Bronchus fibroblast of lung (primary cell): ENCODE measurements around the gene CTAG1A. TPM values are rescaled to one million over a fixed set of nuclear protein-coding genes. Genes with fewer than 3 reads are reported as not detected.

Source experiments
- total RNA-seq: library from RNA; depleted of rRNA; stranded (reverse); fragments of >200 nt; gene quantifications from 2 replicates; pipeline ENCODE4 v1.2.3, GENCODE V29; 2015

CTAG1A gene
- not detected in 2 replicates for total RNA-seq

GRCh38 chrX:154584585-154585183, at the start of gene CTAG1A:
Gene CTAG1A (plus strand): TSS chrX:154585133. CDS start chrX:154585207, 74 bp downstream.

GRCh38 chrX:154546354-154547244, 38.3 kb upstream of the CTAG1A start, which contains the start of gene G6PD:
Gene G6PD (minus strand): TSS chrX:154546846. CDS start chrX:154546155, 691 bp downstream.

DNA sequence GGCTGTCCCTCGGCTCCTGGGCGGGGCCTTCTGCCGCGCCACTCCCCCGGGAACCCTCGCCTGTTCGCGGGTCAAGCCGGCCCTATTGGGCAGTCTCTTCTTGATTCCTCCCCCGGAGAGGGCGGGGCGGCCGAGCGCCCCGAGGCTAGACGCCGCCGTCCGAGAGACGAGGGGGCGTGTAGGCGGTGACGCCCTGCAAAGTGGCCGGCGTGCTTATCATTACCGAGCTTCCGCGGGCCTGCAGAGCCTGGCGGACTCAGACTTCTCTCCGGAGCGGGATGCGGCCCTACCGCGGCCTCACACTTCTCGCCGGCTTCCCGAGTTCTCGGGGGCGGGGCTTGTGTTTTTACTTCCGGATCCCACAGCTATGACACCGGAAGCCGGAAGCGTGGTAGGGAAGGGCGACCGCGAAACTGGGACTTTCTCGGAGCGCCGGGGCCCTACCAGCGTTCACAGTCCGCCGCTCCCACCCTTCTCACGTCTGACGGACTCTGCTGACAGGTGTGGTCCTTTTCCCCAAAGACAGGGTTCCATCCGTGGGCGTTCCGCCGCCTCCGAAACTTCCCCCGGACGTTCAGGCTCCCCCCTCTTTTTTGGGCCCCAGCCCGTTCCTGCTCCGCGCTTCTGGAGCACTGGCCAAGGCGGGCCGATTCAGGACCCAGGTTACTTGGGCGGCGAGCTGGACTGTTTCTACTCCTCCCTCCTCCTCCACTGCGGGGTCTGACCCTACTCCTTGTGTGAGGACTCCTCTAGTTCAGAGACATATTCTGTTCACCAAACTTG, 37.5 kb upstream of the CTAG1A start, which contains the start of gene IKBKG:
Gene IKBKG, plus strand, starts transcription at position 376 of the 783 bp plus-strand sequence. CDS start 4,383 bp downstream, outside the sequence.

GRCh38 chrX:154619182-154619581, 34.2 kb downstream of the CTAG1A start, which contains the start of gene CTAG1B:
Gene CTAG1B (minus strand): TSS chrX:154619282. CDS start chrX:154619218, 64 bp downstream.

Other genes starting within 250 kb of the CTAG1A start
- gene FLNA, start 210.5 kb upstream of the CTAG1A start, total RNA-seq: 1,491 and 1,595 TPM in 2 replicates
- 67.2 and 76.8 TPM in 2 replicates for gene EMD, start 205.8 kb upstream of the CTAG1A start, total RNA-seq
- 6,084 and 6,687 TPM in 2 replicates for gene RPL10, start 186.8 kb upstream of the CTAG1A start, total RNA-seq
- 36.7 and 41.4 TPM in 2 replicates for gene DNASE1L1, start 175.9 kb upstream of the CTAG1A start, total RNA-seq
- gene TAFAZZIN, start 173.6 kb upstream of the CTAG1A start, total RNA-seq: 17.5 and 24.2 TPM in 2 replicates
- 32.4 and 36.0 TPM in 2 replicates for gene ATP6AP1, start 156.5 kb upstream of the CTAG1A start, total RNA-seq
- gene GDI1, start 148.0 kb upstream of the CTAG1A start, total RNA-seq: 113 and 125 TPM in 2 replicates
- 52.6 and 60.2 TPM in 2 replicates for gene FAM50A, start 141.0 kb upstream of the CTAG1A start, total RNA-seq
- 14.4 and 17.8 TPM in 2 replicates for gene PLXNA3, start 126.9 kb upstream of the CTAG1A start, total RNA-seq
- gene LAGE3, start 105.9 kb upstream of the CTAG1A start, total RNA-seq: 28.2 and 32.1 TPM in 2 replicates
- gene UBL4A, start 98.5 kb upstream of the CTAG1A start, total RNA-seq: 48.5 and 59.5 TPM in 2 replicates
- 22.7 and 26.2 TPM in 2 replicates for gene SLC10A3, start 94.5 kb upstream of the CTAG1A start, total RNA-seq
- gene FAM3A, start 68.9 kb upstream of the CTAG1A start, total RNA-seq: 45.4 and 48.2 TPM in 2 replicates
- gene G6PD, start 38.3 kb upstream of the CTAG1A start, total RNA-seq: 95.3 and 101 TPM in 2 replicates
- gene IKBKG, start 37.5 kb upstream of the CTAG1A start, total RNA-seq: 19.5 and 20.8 TPM in 2 replicates
- not detected in 2 replicates for gene CTAG1B, start 34.1 kb downstream of the CTAG1A start, total RNA-seq
- 2.4 and 2.7 TPM in 2 replicates for gene CTAG2, start 68.4 kb downstream of the CTAG1A start, total RNA-seq
- gene GAB3, start 165.9 kb downstream of the CTAG1A start, total RNA-seq: 0.30 and 0.84 TPM in 2 replicates
- gene DKC1, start 177.7 kb downstream of the CTAG1A start, total RNA-seq: 28.6 and 33.1 TPM in 2 replicates
- gene MPP1, start 220.4 kb downstream of the CTAG1A start, total RNA-seq: 25.7 and 27.6 TPM in 2 replicates
- gene SMIM9, start 249.5 kb downstream of the CTAG1A start, total RNA-seq: not detected in 2 replicates